GM18951 (cell line): ENCODE measurements around the gene TENM3.
"Not testable (repeated sequence)": the region's sequence is repeated elsewhere in the genome, so short reads cannot be mapped to it uniquely, and the experiment has no call there.

ENCODE experiments used
- POLR2A ChIP-seq: IDR thresholded peaks from 4 replicates; pipeline ENCODE4 v1.6.1; 2011; ENCODE audit warnings: mild to moderate bottlenecking; ENCODE audit not compliant: insufficient read length, insufficient read depth; ENCODE audit errors: extremely low read depth
- in situ Hi-C: fragments of 300-500 bp; cut with MboI; formaldehyde crosslinking; loops from one replicate; pipeline ENCODE4 v1.12.0; 2022; ENCODE audit warnings: low sequenced_read_pairs, mixed read lengths, inconsistent platforms; ENCODE audit not compliant: unreplicated experiment

Gene TENM3

GRCh38 chr4:182243204-182243603 lies at the start of gene TENM3:
Gene TENM3, plus strand, starts transcription at chr4:182243402. Its CDS starts 80,619 bp downstream, at chr4:182324021.
- in situ Hi-C loops, result not testable (repeated sequence)

GRCh38 chr4:182194091-182194824 lies 48.9 kb upstream of the TENM3 start:
- in situ Hi-C loops, result no loop called here
- no peak for TF ChIP-seq POLR2A

- in situ Hi-C loops, result no loop called here
- TF ChIP-seq POLR2A, result no peak
These were observed 45.6 kb upstream of the TENM3 start for GRCh38 chr4:182197611-182198010.

- in situ Hi-C loops, result no loop called here
- no peak for TF ChIP-seq POLR2A
These were observed 41.3 kb upstream of the TENM3 start for GRCh38 chr4:182201871-182202270.

- no peak for TF ChIP-seq POLR2A
- in situ Hi-C loops, result no loop called here
These were observed 40.6 kb upstream of the TENM3 start for GRCh38 chr4:182202650-182203049.

- in situ Hi-C loops, result no loop called here
- no peak for TF ChIP-seq POLR2A
These were observed 39.3 kb upstream of the TENM3 start for GRCh38 chr4:182203872-182204411.

- TF ChIP-seq POLR2A, result no peak
- in situ Hi-C loops, result no loop called here
These were observed 37.9 kb upstream of the TENM3 start for GRCh38 chr4:182205306-182205705.

- in situ Hi-C loops, result no loop called here
- TF ChIP-seq POLR2A, result no peak
These were observed 36.9 kb upstream of the TENM3 start for GRCh38 chr4:182206266-182206665.

- no peak for TF ChIP-seq POLR2A
- in situ Hi-C loops, result no loop called here
These were observed 36.3 kb upstream of the TENM3 start for GRCh38 chr4:182206916-182207315.

GRCh38 chr4:182207830-182208396 lies 35.3 kb upstream of the TENM3 start:
- in situ Hi-C loops, result no loop called here
- no peak for TF ChIP-seq POLR2A

GRCh38 chr4:182208526-182209050 lies 34.6 kb upstream of the TENM3 start:
- TF ChIP-seq POLR2A, result no peak
- in situ Hi-C loops, result no loop called here

- TF ChIP-seq POLR2A, result no peak
- in situ Hi-C loops, result no loop called here
These were observed 30.9 kb upstream of the TENM3 start for GRCh38 chr4:182212211-182212761.

GRCh38 chr4:182213004-182213403 lies 30.2 kb upstream of the TENM3 start:
- in situ Hi-C loops, result no loop called here
- no peak for TF ChIP-seq POLR2A

GRCh38 chr4:182215148-182215547 lies 28.1 kb upstream of the TENM3 start:
- in situ Hi-C loops, result no loop called here
- no peak for TF ChIP-seq POLR2A
